ENCODE measurements around the gene ZNF691. TPM values are rescaled to one million over a fixed set of nuclear protein-coding genes. Genes with fewer than 3 reads are reported as not detected.

Gene ZNF691
- total and polyA plus RNA-seq, 8 donors = 9.9 to 22.2 (median 17.8) TPM

DNA sequence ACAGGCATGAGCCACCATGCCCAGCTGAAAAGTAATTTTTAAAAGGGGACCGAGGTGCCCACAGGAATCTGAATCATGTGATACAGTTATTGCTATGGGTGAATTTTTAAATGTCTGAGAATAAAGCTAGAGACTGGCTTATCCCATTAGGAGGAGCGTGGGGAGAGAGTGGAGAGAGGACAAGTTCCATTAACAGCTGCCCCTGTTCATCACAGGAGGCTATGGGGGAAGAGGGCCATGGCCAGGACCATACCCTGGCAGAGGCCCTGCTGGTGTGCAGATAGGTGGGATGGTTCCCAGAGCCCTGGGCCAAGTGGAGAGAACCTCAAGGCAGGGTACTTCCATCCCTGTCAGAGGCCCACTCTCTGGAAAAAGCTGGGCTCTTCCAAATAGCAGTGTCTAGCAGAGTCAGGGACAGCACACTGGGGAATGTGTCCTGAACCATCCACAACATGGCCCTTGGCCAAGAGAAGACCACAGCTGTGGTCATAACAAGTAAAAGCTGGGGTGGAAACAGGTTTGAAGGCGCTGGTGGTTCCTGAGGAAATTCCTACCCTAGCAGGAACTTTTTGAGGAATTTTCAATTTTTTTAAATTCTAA, 13.7 kb upstream of the ZNF691 start:
- H3K4me3 ChIP-seq = no peak overlapping the region
- no peak overlapping the region for H3K27ac ChIP-seq
- ATAC-seq (no peak), DNase-seq (no peak)
- H3K27me3 ChIP-seq = no peaks in the 10 kb centered on the region
- H3K4me1 ChIP-seq = peaks cover 0 to 4% of the 10 kb centered on the region in 2 donors
- H3K9me3 ChIP-seq = no peaks in the 10 kb centered on the region
- peaks cover 0 to 28% of the 10 kb centered on the region in 2 donors for H3K36me3 ChIP-seq
- intact Hi-C loops (cut with DNase I) = no loop called here
- TF ChIP-seq, protein P1, sequence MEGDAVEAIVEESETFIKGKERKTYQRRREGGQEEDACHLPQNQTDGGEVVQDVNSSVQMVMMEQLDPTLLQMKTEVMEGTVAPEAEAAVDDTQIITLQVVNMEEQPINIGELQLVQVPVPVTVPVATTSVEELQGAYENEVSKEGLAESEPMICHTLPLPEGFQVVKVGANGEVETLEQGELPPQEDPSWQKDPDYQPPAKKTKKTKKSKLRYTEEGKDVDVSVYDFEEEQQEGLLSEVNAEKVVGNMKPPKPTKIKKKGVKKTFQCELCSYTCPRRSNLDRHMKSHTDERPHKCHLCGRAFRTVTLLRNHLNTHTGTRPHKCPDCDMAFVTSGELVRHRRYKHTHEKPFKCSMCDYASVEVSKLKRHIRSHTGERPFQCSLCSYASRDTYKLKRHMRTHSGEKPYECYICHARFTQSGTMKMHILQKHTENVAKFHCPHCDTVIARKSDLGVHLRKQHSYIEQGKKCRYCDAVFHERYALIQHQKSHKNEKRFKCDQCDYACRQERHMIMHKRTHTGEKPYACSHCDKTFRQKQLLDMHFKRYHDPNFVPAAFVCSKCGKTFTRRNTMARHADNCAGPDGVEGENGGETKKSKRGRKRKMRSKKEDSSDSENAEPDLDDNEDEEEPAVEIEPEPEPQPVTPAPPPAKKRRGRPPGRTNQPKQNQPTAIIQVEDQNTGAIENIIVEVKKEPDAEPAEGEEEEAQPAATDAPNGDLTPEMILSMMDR (IDR thresholded peaks at IDR 0.05) = no peak

DNA sequence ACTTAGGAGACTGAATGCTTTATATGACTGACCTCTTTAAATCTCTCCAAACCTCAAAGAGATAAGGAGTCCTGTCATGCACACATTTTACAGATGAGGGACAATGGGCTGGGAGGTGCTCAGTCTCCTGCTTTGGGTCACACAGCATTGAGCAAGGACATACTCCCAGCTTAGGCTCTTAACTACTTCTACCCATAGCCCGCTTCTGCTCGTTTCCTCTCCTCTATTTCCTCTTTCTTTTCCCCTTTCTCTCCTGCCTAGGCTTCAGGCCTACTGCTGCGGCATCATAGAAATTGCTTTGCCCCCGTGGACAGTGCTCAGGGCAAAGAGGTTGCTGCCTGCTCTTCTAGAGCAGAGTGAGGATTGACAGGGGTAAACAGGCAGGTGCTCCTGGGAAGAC, 12.4 kb upstream of the ZNF691 start:
- Histone ChIP-seq H3K36me3 (peaks cover 0 to 22% of the 10 kb centered on the region in 2 donors), H3K4me3 (no peak overlapping the region), H3K4me1 (peaks cover 0 to 13% of the 10 kb centered on the region in 2 donors), H3K27me3 (no peaks in the 10 kb centered on the region), H3K9me3 (no peaks in the 10 kb centered on the region), H3K27ac (no peak overlapping the region)
- no peak for DNase-seq
- ATAC-seq = peak; percentile 48
- intact Hi-C loops (cut with DNase I) = no loop called here
- TF ChIP-seq, protein P1 (IDR thresholded peaks at IDR 0.05) = no peak

DNA sequence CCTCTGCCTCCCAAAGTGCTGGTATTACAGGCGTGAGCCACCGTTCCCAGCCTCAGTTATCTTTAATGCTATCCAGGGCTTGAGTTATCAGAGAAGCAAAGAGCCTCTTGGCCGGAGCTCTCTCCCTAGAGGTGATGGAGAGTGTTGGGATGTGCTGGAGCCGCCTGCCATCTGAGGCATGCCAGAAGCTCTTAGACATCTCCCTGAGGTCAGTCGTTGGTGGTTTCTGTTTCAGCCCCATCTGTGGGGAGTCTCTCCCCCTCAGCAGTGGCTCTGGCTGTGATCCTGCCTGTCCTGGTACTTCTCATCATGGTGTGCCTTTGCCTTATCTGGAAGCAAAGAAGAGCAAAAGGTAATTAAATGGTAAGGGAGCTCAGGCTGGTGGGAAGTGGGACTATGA, 11.6 kb upstream of the ZNF691 start:
- peaks cover 0 to 22% of the 10 kb centered on the region in 2 donors for H3K36me3 ChIP-seq
- H3K9me3 ChIP-seq = no peaks in the 10 kb centered on the region
- peaks cover 0 to 13% of the 10 kb centered on the region in 2 donors for H3K4me1 ChIP-seq
- no peak overlapping the region for H3K4me3 ChIP-seq
- TF ChIP-seq, protein P1 (IDR thresholded peaks at IDR 0.05) = no peak
- intact Hi-C loops (cut with DNase I) = no loop called here
- ATAC-seq (no peak), DNase-seq (no peak)
- H3K27me3 ChIP-seq = no peaks in the 10 kb centered on the region
- H3K27ac ChIP-seq = no peak overlapping the region

DNA sequence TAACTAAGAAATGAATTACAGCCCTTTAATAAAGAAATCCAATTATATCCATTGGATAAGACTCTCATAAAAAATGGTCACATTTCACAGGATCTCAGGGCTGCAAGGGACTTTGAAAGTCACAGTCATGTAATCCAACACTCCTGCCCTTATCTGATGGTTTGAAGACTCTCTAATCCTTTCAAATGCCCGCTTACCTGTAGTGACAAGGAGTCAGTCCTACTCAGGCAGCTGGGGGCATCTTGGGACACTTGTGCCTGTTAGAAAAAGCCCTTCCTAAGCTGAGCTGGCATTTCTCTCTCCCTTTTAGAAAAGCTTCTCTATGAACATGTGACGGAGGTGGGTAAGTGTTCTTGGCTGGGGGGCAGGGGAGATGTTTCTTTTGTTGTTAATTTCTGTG, 11.0 kb upstream of the ZNF691 start:
- Histone ChIP-seq H3K4me1 (peaks cover 0 to 13% of the 10 kb centered on the region in 2 donors), H3K4me3 (no peak overlapping the region), H3K36me3 (peaks cover 0 to 18% of the 10 kb centered on the region in 2 donors), H3K9me3 (no peaks in the 10 kb centered on the region), H3K27ac (no peak overlapping the region), H3K27me3 (no peaks in the 10 kb centered on the region)
- intact Hi-C loops (cut with DNase I) = no loop called here
- ATAC-seq = no peak
- TF ChIP-seq, protein P1 (IDR thresholded peaks at IDR 0.05) = no peak
- DNase-seq = no peak

DNA sequence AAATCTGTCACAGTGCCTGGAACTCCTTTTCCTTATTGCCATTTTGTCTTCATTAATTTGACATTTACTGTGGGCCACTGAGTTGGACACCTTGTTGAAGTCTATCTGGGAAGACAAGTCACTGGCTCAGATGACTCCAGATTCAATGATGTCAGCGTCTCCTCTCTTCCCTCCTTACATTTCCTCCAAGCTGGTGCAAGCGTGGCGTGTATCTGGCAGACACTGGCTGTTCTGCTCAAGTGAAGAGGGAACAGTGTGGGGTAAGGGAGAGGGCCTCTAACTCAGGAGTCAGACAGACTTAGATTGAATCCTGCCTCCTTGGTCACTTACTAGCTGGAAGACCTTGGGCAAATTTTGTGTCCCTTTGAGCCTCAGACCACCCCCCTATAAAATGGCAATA, 8.7 kb upstream of the ZNF691 start:
- intact Hi-C loops (cut with DNase I) = no loop called here
- TF ChIP-seq, protein P1 (IDR thresholded peaks at IDR 0.05) = no peak
- DNase-seq = no peak
- no peak overlapping the region for H3K27ac ChIP-seq
- peaks cover 0 to 13% of the 10 kb centered on the region in 2 donors for H3K4me1 ChIP-seq
- H3K27me3 ChIP-seq = no peaks in the 10 kb centered on the region
- peak; percentile 49 for ATAC-seq
- H3K4me3 ChIP-seq = no peak overlapping the region
- no peaks in the 10 kb centered on the region for H3K9me3 ChIP-seq
- peaks cover 0 to 17% of the 10 kb centered on the region in 2 donors for H3K36me3 ChIP-seq

All from left lung (tissue), 10 donors.